ENCODE results near the gene ULBP1.
A peak's percentile ranks its signal among the peaks of the same experiment; 100 is the strongest.
"Not testable (repeated sequence)": the region's sequence is repeated elsewhere in the genome, so short reads cannot be mapped to it uniquely, and the experiment has no call there.

Gene ULBP1, protein sequence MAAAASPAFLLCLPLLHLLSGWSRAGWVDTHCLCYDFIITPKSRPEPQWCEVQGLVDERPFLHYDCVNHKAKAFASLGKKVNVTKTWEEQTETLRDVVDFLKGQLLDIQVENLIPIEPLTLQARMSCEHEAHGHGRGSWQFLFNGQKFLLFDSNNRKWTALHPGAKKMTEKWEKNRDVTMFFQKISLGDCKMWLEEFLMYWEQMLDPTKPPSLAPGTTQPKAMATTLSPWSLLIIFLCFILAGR

DNA sequence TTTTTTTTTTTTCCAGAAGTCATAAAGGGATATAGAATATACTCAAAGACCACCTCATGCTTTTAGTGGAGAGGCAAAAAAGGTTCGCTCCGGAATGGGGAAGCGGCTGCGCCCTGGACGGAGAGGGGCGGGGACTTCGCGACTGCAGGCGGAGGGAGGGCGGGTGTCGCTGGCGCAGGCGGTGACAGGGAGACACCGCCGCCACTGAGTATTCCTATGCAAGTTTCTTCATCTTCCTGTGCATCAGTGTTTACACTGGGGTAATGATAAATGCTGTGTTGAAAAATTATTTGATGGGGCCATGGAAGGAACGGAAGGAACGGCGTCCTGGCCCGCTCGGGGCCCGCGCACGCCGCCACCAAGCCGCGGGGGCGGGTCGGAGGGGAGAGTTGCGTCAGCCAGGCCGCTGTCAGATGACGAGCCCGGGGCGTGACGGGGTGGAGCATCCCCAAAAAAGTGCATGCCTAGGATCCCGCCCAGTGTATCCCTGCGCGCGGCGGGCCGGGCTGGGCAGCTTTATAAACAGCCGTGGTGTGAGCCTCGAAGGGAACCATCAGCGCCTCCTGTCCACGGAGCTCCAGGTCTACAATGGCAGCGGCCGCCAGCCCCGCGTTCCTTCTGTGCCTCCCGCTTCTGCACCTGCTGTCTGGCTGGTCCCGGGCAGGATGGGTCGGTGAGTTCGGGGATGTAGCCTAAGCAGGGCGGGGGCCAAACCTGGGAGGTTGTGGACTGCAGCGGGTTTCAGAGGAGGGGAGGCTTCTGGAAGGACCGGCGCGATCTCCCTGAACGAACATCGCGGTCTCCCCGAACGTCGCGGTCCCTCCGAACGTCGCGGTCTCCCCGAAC is at the start of gene ULBP1:
Gene ULBP1 (plus strand): TSS at position 482 of the 846 bp plus-strand sequence. CDS start 107 bp downstream, at position 589.
- peak; percentile 67 for DNase-seq (ENCODE audit: low read depth)

DNA sequence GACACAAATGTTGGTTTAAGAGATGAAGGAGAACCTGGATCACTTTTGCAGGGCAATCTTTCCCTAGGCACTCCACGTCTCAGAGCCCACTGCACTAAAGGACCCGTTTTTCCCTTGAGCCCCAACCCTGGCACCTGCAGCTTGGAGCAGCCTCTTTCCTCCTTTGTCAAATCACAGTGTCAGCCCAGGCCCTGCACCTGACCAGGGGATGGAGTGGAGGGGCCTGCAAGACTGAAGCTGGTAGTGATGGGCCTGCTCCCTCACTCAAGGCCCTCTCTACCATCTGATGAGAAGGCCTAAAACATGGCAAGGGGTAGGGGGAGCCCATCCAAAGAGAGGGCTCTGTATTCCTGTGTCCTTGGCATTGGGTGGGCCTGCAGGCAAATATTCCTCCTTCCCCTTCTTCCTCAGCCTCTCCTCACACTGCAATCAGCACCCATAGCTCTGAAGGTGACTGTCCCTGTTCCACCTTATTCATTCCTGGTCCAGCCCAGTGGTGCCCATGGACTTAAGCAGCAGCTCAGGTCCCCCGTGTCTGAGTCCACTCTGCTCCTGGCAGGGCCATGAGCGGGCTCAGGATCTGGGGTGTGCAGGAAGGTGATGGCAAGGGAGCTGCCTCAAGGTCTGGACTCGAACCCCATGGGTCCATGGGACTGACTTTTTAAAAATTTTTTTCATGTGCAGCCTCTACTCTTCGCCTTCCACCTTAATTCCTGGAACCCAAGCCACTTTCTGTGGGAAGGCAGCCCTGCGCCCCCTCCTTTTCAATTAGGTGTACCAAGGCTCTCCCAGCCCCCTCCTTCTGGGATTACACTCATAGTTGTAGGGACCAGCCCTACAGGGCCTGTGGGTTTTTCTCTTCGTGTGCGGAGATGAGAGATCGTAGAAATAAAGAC is 47.5 kb upstream of the ULBP1 start:
- no peak for DNase-seq (ENCODE audit: low read depth)

DNA sequence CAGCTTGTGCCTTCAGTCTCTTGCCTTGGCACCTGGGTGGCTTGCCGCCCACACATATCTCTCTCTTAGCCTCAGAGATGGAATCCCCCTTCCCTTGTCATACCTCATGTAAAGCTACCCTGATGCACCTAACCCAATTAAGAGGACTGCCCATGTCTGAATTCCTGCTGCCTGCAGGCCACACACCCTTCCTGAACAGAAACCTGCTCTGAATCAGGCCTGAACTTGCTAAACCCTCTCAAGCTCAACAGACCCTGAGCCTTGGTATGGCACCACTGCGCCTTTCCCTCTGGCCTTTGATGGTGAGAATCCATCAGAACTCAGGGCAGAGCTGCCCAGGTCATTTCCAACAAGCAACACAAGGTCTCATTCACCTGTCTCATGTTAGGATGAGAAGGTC is 46.1 kb upstream of the ULBP1 start:
- no peak for DNase-seq (ENCODE audit: low read depth)

DNA sequence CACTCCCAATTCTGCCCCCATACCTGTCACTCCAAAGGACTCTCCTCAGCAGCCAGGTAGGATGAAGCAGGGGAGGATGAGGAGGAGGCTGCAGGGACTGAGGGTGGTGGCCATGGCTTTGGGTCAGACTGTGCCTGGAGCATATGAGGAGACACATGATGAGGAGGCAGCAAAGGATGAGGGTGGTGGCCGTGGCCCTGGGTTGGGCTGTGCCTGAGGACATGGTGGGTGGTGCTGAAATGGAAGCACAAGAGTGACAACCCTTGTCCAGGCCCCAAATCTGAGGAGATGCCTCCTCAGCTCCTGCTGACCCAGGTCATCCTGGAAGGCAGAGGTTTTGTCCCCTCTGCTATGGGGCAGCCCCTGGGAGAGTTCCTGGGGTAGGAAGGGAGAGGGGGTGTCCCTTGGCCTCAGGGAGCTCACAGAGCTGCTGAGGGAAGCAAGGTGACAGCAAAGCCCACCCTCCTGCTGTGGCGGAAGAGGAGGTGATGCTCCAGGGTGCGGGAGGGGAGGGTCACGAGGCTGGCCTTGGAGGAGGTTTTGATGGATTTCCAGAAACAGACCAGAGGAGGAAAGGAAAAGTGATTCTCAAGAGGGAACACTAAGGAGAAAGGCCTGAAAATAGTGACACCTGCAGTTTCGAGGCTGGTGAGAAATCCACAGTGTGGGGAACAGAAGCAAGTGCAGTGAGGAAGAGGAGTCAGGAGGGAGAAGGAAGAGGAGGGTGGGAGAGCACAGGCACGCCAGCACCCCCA is 45.4 kb upstream of the ULBP1 start:
- DNase-seq (ENCODE audit: low read depth), result no peak

DNA sequence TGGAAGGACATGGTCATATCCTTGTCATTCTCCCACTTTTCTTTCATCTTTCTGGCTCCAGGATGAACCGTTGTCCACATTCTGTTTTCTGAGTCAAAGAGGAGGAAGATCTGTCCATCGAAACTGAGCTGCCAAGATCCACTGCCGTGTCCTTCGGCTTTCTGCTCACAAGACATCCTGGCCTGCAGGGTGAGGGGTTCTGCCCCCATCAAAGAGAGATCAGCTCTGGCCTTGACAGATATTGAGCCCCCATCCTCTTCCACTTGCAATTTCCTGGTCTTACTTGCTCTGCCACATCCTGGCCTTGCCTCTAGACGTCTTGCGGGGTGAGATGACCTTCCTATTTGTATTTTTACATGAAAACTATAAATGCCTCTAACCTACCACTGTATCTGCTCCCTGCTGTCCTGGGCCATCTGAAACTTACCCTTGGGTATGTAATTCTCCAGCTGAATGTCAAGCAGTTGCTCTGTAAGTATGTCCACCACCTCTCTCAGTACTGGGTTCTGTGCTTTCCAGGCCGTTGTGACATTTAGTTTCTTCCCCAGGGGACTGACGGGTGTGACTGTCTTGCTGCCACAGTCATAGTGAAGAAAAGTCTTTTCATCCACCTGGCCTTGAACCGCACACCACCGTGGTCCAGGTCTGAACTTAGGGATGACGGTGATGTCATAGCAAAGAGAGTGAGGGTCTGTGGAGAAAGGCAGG is 44.5 kb upstream of the ULBP1 start:
- not testable (repeated sequence) for DNase-seq (ENCODE audit: low read depth)

DNA sequence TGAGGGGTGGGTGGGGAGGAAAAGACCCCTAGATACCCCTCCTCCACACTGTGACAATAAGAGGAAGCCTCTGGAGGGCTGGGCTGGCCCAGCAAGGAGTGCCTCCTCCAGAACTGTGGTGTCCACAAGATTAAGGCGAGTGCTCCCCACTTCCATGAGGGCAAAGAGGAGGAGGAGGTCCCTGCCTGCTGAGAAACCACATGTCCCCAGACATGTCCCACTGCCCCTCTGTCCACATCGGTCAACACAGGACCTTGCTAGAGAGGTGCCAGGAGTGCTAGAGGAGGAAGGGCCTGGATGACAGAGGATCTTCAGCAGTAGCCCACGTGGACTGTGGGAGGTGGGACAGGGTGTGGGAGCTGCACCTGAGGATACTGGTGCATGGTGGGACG is 43.9 kb upstream of the ULBP1 start:
- DNase-seq (ENCODE audit: low read depth), result no peak

GRCh38 chr6:149921361-149921760 is 42.4 kb upstream of the ULBP1 start:
- DNase-seq (ENCODE audit: low read depth), result no peak

GRCh38 chr6:149922091-149922490 is 41.7 kb upstream of the ULBP1 start:
- DNase-seq (ENCODE audit: low read depth), result not testable (repeated sequence)

- peak; percentile 72 for DNase-seq (ENCODE audit: low read depth)
These were observed 41.0 kb upstream of the ULBP1 start, which contains the start of gene RAET1G for GRCh38 chr6:149922642-149923326. RAET1G (minus strand) TSS chr6:149923121; CDS start chr6:149923010, 111 bp downstream.

DNA sequence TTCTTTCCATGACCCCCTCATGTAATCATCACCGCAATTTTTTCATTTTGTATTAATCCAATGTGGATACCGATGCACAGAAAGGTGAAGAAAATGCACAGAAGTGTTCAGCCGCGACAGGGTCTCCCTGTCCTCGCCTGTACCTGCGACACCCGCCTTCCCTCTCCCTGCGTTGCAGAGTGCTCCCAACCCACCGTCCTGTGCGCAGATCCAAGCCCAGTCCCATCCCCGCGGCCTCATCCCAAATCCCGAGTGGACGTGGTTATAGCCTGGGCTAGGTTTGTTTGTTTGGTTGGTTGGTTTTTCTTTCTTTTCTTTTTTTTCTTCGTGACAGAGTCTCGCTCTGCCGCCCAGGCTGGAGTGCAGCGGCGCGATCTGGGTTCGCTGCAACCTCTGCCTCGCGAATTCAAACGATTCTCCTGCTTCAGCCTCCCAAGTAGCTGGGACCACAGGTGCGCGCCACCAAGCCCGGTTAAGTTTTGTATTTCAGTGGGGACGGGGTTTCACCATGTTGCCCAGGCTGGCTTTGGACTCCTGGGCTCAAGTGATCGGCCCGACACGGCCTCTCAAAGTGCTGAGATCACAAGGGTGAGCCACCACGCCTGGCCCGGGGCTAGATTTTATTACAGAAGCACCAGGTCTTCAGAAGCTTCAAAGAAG is 40.3 kb upstream of the ULBP1 start:
- no peak for DNase-seq (ENCODE audit: low read depth)

- DNase-seq (ENCODE audit: low read depth), result no peak
These were observed 39.4 kb upstream of the ULBP1 start for GRCh38 chr6:149924206-149924932.

DNA sequence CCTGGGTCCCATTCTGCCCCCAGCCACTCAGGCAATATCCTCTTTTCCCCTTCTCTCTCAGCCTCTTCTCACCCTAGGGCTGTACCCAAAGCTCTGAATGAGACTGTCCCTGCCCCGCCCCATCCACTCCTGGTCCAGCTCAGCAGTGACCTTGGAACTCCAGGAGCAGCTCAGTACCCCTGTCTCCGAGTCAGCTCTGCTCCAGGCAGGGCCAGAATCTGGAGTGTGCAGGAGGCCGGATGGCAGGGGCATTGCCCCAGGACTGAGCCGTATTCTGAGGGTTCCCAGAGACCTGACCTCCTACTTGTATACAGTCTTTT is 38.9 kb upstream of the ULBP1 start:
- no peak for DNase-seq (ENCODE audit: low read depth)

GRCh38 chr6:149925253-149925973 is 38.3 kb upstream of the ULBP1 start:
- DNase-seq (ENCODE audit: low read depth), result no peak

- peak; percentile 34 for DNase-seq (ENCODE audit: low read depth)
These were observed 37.6 kb upstream of the ULBP1 start for GRCh38 chr6:149925974-149926777.

- DNase-seq (ENCODE audit: low read depth), result not testable (repeated sequence)
These were observed 36.7 kb upstream of the ULBP1 start for GRCh38 chr6:149927025-149927424.

DNA sequence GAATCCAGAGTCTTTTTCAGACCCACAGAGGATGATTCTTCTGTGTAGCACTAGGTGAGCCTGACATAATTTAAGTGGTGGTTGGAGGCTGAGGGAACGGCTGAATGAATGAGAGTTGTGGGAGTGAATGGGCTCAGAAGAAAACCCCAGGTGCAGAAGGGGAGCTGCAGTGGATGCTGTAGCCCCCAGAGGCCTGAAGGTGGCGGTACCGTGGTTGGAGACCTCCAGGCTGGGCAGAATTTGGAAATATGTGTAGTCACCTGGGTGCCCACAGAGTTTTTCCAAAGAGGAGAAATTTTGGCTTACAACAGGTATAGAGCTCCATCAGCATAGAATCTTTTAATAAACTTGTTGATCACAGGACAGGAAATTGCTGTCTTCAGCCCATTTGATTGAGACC is 34.3 kb upstream of the ULBP1 start:
- no peak for DNase-seq (ENCODE audit: low read depth)

- no peak for DNase-seq (ENCODE audit: low read depth)
These were observed 32.2 kb upstream of the ULBP1 start for GRCh38 chr6:149931501-149931900.

DNA sequence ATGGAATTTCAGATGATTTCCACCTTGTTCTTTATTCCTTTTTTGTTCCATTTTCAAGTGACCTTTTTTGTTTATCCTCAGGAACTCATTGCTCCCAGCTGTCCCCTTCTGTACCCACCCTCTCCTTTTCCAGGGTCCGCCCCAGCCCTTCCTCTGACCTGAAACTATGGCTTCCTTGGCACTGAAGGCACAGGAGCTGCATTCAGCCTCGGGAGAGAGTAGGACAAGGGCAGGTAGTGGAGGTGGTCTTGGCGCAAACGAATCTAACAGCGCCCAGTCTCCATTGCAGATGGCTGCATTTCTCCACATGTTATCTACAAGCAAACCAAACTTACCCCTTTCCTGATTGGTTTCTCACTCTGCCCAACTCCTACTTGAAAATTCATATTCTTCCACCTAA is 30.7 kb upstream of the ULBP1 start:
- no peak for DNase-seq (ENCODE audit: low read depth)

Data from T-helper 22 cell (primary cell).